SH-SY5Y (cell line): ENCODE results near the gene KRT73.

ENCODE experiments used
- GATA2 ChIP-seq: IDR thresholded peaks from 2 replicates; pipeline ENCODE4 v1.6.1; 2011; ENCODE audit warnings: mild to moderate bottlenecking, low read depth, low read length
- GATA3 ChIP-seq: IDR thresholded peaks from 2 replicates; pipeline ENCODE4 v1.6.1; 2011; ENCODE audit warnings: low read depth, mild to moderate bottlenecking, low read length, moderate library complexity

The KRT73 gene

DNA sequence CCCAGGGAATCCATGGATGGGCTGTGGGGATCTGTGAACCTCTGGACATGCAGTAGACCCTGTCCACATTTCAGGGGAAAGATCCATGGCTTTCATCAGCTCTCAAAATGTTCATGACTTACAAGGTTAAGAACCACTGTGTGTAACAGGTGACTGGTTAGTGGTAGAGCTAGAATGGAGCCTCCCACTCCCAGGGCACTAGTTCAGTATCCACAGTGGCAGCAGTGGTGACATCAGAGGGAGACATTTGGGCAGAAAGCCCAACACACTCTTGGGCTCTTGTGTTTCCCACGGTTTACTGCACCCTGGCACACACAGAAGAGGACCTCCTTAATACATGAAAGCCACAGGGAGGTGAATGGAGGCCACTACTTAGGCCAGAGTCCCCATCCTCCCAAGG lies 53.8 kb downstream of the KRT73 start:
- no peak for TF ChIP-seq GATA3
- no peak for TF ChIP-seq GATA2

- no peak for TF ChIP-seq GATA2
- no peak for TF ChIP-seq GATA3
These were observed 56.4 kb downstream of the KRT73 start for GRCh38 chr12:52561880-52562449.

DNA sequence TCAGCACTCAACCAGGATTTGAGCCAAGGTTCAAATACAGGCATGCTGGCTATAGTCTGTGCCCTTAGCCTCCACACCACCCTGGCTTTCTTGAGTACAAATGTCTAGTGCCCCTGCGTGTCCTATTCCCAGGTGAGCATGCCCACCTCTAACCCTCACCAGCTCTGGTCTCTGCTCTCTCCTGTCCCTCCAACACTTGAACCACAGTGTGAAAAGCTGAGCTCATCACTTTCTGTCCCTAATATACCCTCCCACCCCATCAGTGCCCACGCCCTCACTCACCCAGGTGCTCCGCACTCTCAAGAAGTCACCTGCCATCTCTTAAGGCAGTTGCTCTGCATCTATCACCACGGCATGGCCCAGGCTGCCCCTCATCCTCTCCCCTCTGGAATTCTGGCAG lies 58.4 kb downstream of the KRT73 start:
- no peak for TF ChIP-seq GATA3
- TF ChIP-seq GATA2 = no peak

GRCh38 chr12:52558781-52559445 lies 59.4 kb downstream of the KRT73 start:
- TF ChIP-seq GATA3 (no peak), GATA2 (no peak)
